ENCODE measurements around the gene BCL2L13.
"Not testable (repeated sequence)": the region's sequence is repeated elsewhere in the genome, so short reads cannot be mapped to it uniquely, and the experiment has no call there.

The BCL2L13 gene, protein sequence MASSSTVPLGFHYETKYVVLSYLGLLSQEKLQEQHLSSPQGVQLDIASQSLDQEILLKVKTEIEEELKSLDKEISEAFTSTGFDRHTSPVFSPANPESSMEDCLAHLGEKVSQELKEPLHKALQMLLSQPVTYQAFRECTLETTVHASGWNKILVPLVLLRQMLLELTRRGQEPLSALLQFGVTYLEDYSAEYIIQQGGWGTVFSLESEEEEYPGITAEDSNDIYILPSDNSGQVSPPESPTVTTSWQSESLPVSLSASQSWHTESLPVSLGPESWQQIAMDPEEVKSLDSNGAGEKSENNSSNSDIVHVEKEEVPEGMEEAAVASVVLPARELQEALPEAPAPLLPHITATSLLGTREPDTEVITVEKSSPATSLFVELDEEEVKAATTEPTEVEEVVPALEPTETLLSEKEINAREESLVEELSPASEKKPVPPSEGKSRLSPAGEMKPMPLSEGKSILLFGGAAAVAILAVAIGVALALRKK

DNA sequence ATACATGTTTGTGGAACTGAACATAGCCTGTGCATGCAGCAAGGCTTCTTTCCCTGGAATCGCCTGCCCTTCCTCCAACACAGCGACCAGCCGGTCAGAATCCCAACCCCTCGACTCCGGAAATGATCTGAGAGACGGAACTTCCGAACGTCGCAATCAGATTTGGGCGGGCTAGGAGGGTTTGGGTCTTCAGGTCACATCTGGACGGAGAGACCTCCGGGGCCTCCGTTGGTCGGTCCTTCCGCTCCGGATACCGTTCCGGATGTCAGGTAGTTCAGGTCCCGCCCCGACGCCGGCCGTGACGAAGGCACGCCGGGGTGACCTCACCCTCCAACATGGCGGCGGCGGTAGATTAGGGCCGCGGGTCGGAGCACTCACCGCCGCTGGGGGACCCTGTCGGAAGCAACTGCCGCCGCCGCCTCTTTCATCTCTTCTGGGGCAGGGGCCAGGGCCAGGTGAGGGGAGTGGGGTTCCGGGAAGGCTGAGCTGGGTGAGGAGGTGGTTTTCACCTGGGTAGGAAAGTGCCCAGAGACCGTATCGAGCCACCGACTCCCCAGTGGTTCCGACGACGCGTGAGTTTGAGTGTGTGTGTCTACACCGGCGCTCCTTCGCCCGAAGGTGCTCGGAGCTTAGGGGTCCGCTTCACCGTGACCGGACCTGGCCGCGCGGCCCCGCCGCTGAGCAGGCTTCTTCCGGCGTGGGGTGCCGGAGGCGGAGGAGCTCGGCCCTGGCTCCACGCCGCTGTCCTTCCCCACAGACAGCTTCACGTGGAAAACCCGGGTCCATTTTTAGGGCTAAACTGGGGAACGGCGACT is at the start of gene BCL2L13:
Gene BCL2L13 (plus strand): TSS at position 326 of the 815 bp plus-strand sequence. CDS start 16,955 bp downstream, outside the sequence.
- FAIRE-seq, result peak; percentile 76

DNA sequence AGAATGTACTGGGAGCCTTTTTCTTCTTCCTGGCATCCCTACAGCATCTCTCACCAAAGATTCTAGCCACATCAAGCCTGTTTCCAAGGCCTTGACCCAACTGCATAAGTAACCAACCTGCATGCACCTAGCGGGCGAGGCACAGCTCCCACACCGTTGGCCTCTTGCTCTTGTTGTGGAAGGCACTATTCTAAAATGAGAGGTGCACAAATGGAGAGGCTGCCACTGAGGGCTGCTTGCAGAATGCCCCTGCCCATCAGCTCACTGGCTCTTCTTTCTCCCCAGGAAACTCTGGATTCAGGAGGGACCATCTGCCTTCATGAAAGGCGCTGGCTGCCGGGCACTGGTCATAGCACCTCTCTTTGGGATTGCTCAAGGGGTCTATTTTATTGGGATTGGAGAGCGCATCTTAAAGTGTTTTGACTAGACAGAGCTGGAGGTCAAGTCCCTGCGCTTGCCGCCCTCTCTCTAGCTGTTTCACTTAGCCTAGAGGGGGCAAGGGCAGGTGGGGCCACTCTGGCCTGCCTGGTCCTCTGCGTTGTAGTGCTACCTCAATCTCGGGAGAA is 48.7 kb upstream of the BCL2L13 start:
- FAIRE-seq, result no peak

DNA sequence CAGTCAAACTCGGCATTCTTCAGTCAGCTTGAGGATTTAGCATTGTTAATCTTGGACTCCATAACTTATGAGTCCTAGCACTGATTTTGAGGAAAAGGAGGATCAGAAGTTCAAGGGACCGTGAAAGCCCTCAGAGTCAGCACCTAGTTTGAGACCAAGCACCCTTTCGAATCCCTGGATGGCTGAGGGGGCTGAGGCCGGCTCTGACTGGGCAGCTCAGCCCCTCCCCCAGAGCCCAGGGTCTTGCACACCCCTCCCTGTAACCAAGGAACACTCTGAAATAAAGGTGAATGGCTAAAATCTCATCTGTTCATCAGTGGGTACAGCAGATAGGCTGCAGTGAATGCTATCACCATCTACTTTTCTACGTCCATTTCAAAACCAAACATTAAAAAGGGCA is 48.0 kb upstream of the BCL2L13 start:
- FAIRE-seq, result no peak

DNA sequence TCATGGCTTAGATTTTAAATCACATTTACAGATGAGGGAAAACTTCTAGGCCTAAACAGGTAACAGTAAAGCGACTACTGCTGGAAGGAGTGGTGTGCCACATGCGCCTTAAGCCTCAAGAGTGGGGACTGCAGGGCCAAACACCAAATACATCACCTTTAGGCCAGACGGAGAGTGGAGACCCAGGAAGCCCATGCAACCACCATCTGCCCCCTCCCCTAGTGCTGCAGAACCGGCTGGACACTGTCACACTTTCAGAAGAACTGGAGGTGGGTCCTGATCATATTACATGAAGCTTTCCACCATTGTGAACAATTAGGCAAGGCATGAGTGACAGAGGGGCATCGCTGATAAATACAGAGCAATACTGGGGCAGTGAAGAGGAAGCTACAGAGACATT is 46.4 kb upstream of the BCL2L13 start:
- FAIRE-seq, result no peak

DNA sequence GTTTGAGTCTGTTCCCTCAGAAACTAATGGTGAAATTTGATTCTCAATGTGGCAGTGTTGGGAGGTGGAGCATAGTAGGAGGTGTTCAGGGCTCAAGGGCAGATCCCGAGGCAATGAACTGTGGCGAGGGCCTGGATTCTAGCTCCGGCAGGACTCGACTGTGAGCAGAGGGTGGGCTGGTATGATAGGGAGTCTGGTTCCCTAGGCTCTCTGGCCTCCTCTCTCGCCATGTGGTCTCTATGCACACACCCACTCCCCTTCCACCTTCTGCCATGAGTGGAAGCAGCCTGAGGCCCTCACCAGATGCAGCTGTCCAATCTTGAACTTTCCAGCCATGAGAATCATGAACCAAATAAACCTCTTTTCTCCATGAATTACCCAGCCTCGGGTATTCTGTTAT is 42.3 kb upstream of the BCL2L13 start:
- FAIRE-seq, result no peak

DNA sequence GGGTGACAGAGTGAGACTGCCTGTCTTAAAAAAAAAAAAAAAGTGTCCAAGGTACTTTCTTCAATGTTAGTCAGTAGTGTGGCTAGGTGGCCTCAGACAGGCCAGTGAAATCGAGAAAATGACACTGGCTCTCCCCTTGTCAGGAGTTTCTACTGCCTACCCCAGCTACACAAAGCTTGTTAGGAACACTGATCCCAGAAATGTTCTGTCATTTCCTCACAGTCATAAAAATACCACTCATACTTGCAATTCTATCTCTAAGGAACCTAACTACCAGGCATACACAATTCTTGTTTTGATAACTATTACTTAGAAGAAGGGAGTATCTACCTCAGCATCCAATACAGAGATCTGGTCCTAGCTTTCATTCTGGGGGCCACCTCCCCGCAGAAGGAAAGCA is 41.3 kb upstream of the BCL2L13 start:
- FAIRE-seq, result no peak

DNA sequence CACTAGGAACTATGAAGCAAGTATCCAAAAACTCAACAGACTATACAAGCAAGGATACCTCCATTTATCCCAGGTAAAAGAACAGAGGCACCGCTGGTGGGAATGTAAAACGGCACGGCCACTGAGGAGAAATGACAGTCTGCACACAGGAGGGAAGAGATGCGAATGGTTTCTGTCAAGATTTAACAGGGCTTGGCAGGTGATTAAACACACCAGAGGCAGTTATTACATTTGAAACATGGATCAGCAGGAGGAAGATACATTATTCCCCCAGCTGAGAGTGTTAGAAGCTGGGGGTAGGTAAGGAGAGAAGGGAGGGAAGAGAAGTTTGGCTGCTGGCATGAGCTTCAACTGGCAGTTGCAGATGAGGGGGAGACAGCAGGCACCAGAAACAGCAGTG is 40.2 kb upstream of the BCL2L13 start:
- no peak for FAIRE-seq

DNA sequence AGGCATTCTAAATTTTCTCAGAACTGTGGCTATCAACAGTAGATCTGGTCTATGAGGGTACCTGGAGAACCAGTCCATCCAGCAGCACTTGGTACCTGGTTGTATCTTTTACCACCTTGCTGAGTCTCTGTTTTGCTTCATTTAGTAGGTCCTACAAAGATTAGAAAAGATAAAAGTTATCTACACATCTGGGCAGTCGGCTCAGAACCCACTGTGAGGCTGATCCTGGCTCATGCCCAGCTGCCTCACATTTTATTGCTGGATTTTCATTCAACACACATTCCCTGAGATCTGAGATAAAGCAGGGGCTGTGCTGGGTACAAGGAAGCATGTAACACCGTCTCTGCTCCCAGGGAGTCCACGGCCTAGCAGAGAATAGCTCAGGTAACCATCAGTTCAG is 37.5 kb upstream of the BCL2L13 start:
- no peak for FAIRE-seq

DNA sequence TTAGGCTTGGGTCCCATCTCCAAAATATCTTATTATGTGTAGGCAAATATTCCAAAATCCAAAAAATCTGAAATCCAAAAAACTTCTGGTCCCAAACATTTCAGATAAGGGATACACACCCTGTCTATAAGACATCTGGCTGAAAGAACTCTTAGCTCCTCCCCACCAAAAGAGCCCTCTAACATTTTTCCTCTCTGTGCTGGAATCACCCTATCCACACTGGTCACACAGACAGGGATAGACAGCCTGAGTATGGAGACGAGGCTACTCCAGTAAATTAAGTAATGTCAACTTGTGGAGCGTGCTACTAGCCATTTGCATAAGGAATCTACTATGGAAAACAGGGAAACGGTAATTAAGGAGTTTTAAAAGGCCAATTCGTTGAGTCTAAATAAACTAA is 34.9 kb upstream of the BCL2L13 start:
- no peak for FAIRE-seq

DNA sequence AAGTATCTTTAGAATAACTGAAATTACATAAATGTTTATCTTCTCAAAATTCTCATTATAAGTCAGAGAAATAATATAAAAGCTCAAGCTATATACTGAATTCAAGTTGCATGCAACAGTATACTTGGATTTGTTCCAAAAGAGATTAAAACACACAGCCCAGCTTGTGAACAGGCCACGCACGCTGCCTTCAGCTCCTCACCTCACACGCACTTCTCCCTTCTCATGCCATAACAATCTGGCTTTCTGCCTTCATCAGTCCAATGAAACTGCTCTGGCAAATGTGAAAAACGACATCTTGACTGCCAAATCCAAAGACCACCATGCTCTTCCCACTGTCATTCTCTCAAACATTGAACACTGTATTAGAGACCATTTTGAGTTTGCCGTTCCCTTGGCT is 32.1 kb upstream of the BCL2L13 start:
- no peak for FAIRE-seq

DNA sequence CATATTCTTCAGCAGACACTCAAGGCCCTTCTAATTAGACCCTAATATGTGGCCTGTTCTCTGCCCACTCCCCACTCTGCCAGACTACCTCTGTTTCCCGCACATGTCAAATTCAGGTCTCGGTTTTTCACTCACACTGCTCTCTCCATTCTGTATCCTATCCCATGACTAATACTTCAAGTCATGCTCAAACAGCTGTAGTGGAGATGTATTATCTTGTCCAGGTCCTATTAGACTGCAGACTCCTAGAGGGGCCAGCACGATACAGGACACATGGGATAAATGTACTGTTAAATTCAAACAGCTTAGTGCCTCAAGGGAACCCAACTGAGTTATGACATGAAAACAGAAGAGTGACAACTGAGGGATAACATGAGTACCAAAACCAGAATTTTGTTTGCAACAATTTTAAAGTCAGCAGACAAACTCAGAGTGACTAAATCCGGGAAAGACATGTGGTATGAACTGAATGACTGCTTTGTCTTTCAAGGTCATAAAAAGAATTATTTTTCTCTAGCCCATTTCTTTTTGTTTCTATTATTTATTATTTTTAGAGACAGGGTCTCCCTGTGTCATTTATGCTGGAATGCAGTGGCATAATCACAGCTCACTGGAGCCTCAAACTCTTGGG is 30.6 kb upstream of the BCL2L13 start:
- no peak for FAIRE-seq

DNA sequence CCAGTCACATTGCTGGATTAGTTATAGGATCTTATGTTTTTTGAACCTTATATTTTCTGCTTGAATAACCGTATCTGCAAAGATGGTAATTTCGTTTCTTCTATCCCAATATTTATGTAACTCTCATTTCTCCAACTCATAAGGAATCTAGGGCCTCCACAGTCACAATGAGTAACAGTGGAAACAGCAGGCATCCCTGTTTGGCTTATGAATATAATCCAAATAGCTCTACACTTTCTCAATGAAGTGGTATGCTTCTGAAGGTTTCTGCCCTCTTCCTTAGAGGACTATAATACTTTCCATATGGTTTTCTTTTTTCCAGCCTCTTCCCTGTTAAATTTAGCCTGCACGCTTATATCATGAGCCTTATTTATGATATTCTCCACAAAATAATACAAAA is 26.5 kb upstream of the BCL2L13 start:
- FAIRE-seq, result no peak

DNA sequence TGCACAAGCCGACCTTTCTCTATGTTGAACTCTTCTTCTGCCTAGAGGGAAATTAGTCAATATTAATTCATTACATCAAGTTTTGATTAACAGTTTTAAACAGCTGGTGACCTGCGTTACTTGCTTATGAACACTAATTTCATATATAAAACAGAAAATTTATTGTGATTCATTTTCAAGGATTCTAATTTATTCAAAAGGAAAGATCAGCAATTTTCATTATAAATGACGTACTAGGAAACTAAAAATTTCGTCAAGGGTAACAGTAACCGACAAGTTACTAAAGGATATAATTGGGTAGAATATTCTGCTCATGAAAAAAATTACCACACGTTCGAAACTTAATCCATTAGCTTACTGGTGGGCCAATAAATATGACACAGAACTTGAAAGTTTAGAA is 25.3 kb upstream of the BCL2L13 start:
- no peak for FAIRE-seq

DNA sequence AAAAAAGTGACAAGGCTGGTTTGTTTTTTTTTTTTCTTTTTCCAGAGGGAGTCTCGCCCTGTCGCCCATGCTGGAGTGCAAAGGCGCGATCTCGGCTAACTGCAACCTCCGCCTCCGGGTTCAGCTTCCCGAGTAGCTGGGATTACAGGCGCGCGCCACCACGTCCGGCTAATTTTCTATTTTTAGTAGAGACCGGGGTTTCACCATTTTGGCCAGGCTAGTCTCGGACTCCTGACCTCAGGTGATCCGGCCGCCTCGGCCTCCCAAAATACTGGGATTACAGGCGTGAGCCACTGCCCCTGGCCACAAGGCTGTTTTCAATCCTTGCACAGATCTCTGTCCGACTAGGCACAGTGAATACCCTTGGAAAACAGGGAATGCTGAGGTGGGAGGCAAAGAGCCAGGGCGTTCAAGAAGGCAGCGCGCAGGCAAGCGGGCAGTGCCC is 10.6 kb upstream of the BCL2L13 start:
- no peak for FAIRE-seq

DNA sequence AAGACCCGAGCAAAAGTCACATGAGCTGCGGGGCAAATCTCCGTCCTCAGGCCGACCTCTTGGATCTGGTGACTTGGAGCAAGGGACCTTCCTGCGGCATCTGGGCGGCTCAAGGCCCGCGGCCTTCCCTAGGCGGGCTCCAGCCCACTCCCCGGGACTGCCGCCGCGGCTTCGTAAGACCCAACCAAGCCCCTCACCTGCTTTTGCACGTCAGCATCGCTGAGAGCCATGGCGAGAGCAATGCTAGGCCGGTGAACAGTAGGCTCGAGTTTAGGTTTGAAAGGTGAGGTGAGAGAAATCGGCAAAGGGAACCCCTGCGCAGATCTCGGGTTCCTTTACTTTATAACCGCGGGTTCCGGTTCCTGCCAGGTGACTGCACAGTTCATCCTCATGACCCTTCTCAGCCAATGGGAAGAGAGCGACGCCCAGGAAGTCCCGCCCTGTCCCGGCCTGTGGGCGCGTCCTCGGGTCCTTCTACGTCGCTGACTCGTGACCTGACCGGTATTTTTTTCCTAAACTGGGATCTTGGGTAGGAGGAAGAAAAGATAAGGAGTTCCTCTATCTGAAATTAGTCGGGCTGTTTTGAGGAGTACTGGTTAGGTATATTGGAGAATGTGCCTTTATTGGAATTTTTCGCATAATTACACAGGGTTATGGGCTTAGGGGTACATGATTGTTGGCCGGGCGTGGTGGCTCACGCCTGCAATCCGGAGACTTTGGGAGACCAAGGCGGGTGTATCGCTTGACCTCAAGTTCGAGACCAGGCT is 10.0 kb upstream of the BCL2L13 start, which contains the start of gene ATP6V1E1:
Gene ATP6V1E1 (minus strand): TSS at position 344 of the 767 bp plus-strand sequence. CDS start 114 bp downstream, at position 230.
- peak; percentile 99 for FAIRE-seq

DNA sequence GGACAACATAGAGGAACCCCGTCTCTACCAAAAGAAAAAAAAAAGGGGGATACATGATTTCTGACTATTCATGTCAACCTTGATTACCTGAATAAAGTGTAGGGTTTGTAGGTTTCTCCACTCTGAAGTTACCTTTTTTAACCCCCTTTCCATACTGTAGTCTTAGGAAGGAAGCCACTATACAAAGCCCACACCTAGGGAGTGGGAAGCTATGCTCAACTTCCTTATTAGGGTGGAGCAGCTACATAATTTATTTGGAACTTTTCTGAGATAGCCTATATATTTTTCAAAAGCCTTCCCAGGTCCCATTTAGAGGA is 9.4 kb upstream of the BCL2L13 start:
- no peak for FAIRE-seq

DNA sequence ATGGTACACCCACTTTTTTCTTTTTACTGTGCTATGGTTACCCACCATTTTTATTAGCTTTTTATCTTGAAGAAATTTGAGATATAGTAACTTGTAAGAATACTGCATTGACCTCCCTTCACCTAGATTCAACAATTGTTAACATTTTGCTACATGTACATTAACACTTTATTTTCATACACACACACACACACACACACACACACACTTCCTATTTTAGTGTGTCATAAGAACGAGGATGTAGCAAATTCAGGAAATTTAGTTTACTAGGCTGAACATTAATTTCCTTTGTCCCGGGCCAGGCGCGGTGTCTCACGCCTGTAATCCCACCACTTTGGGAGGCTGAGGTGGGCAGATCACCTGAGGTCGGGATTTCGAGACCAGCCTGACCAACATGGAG is 8.9 kb upstream of the BCL2L13 start:
- no peak for FAIRE-seq

DNA sequence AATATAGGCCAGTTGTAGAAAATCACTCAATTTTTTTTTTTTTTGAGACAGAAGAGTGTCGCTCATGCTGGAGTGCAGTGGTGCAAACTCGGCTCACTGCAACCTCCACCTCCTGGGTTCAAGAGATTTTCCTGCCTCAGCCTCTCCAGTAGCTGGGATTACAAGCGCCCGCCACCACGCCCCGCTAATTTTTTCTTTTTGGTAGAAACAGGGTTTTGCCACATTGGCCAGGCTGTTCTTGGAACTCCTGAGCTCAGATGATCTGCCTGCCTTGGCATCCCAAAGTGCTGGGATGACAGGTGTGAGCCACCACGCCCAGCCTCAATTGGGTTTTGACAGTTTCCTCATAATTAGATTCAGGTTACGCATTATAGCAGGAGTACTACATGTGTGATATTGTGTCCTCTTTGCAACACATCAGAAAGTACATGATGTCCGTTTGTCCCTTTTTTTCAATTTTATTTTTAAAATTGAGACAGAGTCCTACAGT is 7.4 kb upstream of the BCL2L13 start:
- FAIRE-seq, result no peak

DNA sequence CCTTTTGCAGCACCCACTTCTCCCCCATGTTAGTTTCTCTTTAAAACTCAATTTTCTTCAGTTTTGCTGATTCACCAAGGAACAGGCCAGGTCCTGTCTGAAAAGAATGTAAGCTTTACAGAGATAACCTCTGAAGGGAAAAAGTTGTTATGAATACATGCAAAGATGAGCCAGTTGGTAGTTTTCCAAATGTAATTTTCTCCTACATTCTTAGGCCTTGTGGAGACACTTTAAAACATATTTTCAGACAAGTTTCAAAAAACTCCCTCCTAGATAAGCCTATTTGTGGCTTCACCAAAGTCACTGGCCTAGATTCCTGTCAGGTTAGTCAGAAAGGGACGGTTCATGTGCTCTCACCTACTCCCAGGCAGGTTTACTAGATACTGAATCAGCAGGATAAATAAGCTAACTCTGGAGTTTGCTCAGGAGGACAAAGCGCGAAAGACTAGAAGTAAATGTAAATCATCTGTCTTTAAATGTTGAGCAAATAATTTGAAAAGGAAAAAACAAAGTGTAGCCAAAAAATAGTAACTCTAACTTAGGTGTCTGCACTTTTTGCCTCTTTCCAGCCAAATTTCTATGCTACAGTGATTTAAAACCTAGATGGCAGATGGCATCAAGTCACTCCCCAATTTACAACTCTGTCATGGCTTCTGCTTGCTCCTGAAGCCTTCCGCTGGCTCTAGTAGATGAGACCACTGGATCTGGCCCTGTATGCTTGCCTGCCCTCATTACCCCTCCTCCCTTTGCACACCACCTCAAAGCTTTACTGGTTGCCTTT is 5.2 kb upstream of the BCL2L13 start:
- FAIRE-seq, result no peak

DNA sequence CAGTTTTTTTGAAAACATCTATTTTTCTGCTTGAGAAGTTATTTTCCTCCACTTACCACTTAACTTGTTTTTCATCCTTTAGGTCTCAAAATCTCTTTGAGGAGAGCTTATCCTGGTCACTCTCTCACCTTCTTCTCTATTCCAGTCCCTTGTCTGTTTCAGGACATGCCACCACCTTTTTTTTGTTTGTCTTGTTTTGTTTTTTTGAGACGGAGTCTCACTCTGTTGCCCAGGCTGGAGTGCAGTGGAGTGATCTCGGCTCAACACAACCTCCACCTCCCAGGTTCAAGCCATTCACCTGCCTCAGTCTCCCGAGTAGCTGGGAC is 4.6 kb upstream of the BCL2L13 start:
- FAIRE-seq, result no peak

DNA sequence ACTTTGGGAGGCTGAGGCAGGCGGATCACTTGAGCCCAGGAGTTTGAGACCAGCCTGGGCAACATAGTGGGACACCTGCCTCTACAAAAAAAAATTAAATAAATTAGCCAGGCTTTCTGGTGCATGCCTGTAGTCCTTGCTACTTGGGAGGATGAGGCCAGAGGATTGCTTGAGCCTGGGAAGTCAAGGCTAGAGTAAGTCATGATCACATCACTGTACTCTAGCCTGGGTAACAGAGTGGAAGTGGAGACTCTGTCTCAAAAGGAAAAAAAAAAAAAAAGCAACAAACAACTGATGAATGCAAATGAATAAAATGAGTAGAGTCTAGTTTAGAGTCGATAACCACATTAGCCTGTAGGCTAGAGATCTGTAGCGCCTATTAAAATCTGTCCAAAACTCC is 3.9 kb upstream of the BCL2L13 start:
- FAIRE-seq, result no peak

DNA sequence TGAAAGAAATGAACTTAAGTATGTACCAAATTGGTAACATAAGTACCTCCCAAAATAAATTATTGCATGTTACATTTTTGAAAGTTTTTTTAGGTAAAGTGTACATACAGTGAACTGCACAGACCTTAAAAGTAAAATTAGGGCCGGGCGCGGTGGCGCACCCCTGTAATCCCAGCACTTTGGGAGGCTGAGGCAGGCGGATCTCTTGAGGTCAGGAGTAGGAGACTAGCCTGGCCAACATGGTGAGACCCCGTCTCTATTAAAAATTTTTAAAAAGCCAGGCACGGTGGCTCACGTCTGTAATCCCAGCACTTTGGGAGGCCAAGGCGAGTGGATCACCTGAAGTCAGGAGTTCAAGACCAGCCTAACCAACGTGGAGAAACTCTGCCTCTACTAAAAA is 1.7 kb upstream of the BCL2L13 start:
- FAIRE-seq, result not testable (repeated sequence)
